ENCODE results near the gene PTBP3.

DNA sequence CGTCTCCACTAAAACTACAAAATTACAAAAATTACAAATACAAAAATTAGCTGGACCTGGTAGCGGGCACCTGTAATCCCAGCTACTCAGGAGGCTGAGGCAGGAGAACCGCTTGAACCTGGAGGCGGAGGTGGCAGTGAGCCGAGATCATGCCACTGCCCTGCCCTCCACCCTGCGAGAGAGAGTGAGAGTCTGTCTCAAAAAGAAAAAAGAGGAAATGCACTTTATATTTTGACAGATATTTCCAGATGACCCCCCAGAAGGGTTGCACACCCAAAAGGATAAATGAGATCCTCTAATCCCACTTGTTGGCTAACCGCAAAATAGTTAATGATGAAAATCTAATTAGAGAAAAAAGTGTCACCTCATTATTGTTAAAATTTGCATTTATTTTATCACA is 48.6 kb upstream of the PTBP3 start:
- TF ChIP-seq CEBPB (IDR thresholded peaks at IDR 0.05) (no peak), SMC3 (IDR thresholded peaks at IDR 0.05) (no peak), JUN (IDR thresholded peaks at IDR 0.05) (no peak), JUNB (IDR thresholded peaks at IDR 0.05) (no peak), POLR2AphosphoS2 (conservative IDR thresholded peaks at IDR 0.05; ENCODE audit: low read length) (no peak)
- TF ChIP-seq, protein P1, sequence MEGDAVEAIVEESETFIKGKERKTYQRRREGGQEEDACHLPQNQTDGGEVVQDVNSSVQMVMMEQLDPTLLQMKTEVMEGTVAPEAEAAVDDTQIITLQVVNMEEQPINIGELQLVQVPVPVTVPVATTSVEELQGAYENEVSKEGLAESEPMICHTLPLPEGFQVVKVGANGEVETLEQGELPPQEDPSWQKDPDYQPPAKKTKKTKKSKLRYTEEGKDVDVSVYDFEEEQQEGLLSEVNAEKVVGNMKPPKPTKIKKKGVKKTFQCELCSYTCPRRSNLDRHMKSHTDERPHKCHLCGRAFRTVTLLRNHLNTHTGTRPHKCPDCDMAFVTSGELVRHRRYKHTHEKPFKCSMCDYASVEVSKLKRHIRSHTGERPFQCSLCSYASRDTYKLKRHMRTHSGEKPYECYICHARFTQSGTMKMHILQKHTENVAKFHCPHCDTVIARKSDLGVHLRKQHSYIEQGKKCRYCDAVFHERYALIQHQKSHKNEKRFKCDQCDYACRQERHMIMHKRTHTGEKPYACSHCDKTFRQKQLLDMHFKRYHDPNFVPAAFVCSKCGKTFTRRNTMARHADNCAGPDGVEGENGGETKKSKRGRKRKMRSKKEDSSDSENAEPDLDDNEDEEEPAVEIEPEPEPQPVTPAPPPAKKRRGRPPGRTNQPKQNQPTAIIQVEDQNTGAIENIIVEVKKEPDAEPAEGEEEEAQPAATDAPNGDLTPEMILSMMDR (IDR thresholded peaks at IDR 0.05), result no peak

All from A549 (cell line).